Right lobe of liver (tissue), 6 donors: ENCODE results near the gene CERS3. TPM values are rescaled to one million over a fixed set of nuclear protein-coding genes. Genes with fewer than 3 reads are reported as not detected.
A peak's percentile ranks its signal among the peaks of the same experiment; 100 is the strongest.

Experiments
- ATAC-seq, 4 donors: fragments of 200-7000 bp; cut with Tn5 transposase; one replicate each; pipeline ENCODE4 v1.9.1; 2020; ENCODE audit warnings: mild to moderate bottlenecking in 4 of 4, moderate library complexity in 4 of 4
- DNase-seq, 3 donors: peaks; one replicate each; pipeline ENCODE4 v3.0.0-alpha.2; 2020
- H3K27ac ChIP-seq, 3 donors: fragments of 200-600 bp; one replicate each; pipeline ENCODE4 v1.8.0; 2022
- H3K27me3 ChIP-seq, 2 donors: fragments of 200-600 bp; one replicate each; pipeline ENCODE4 v1.8.0; 2022
- H3K36me3 ChIP-seq, 4 donors: fragments of 200-600 bp; sonication (generic) in 1 of 4; one replicate each; pipeline versions ENCODE4 v1.5.1 to v1.8.0; 2017 to 2022; ENCODE audit warnings: control low read depth in 1 of 4
- H3K4me1 ChIP-seq, 4 donors: fragments of 200-600 bp; sonication (generic) in 1 of 4; one replicate each; pipeline versions ENCODE4 v1.5.1 to v1.8.0; 2017 to 2022; ENCODE audit warnings: control low read depth in 1 of 4
- H3K4me3 ChIP-seq, 3 donors: fragments of 200-600 bp; one replicate each; pipeline ENCODE4 v1.8.0; 2022
- H3K9me3 ChIP-seq, 4 donors: fragments of 200-600 bp; sonication (generic) in 1 of 4; one replicate each; pipeline versions ENCODE4 v1.5.1 to v1.8.0; 2017 to 2022; ENCODE audit warnings: control low read depth in 1 of 4
- POLR2A ChIP-seq: fragments of 450-650 bp; IDR thresholded peaks from one replicate; pipeline ENCODE4 v1.6.1; 2017; ENCODE audit warnings: antibody characterized with exemption, mild to moderate bottlenecking
- WGBS: methylation state at CpG from one replicate; pipeline ENCODE4 v1.1.6; 2018; ENCODE audit warnings: low coverage, low lambda C conversion rate; ENCODE audit not compliant: insufficient coverage; ENCODE audit errors: missing lambda C conversion rate; 5-methylcytosine and 5-hydroxymethylcytosine counted together
- intact Hi-C, 2 donors: fragments of 100-400 bp; cut with DNase I; formaldehyde crosslinking; loops; one replicate each; pipeline versions ENCODE4 v1.11.2 to v1.14.1; 2022
- total RNA-seq, 6 experiments: library from RNA; depleted of rRNA in 2 of 6; stranded (reverse); fragments of >200 nt in 2 of 6; fragmentation: NEBNext Ultra II Directional in 3 of 6; extraction: Animal tissue kit (Norgen Biotek cat#: 25700) in 3 of 6; gene quantifications; one replicate each; pipeline versions ENCODE4 v1.1.0 to v1.2.4, GENCODE V29; 2016 to 2023
- TF ChIP-seq, protein P1 (sequence below), 4 donors: fragments of 200-600 bp in 3 of 4; fragments of 450-650 bp in 1 of 4; IDR thresholded peaks; one replicate each; pipeline versions ENCODE4 v1.5.1 to v1.8.0; 2016 to 2022; ENCODE audit warnings: antibody characterized with exemption in 4 of 4, mild to moderate bottlenecking in 2 of 4
- donor health status: DM: no; HTN: yes; CAD: no.
- donor health status: DM: no; HTN: no; CAD: no.
- donor health status: DM: no; HTN: no; CAD: no.
- donor health status: DM: no; HTN: yes; CAD: no.
- donor health status: DM: no; HTN: yes; CAD: no.

The CERS3 gene
- total RNA-seq, 6 experiments from 2014 or later: not detected

DNA sequence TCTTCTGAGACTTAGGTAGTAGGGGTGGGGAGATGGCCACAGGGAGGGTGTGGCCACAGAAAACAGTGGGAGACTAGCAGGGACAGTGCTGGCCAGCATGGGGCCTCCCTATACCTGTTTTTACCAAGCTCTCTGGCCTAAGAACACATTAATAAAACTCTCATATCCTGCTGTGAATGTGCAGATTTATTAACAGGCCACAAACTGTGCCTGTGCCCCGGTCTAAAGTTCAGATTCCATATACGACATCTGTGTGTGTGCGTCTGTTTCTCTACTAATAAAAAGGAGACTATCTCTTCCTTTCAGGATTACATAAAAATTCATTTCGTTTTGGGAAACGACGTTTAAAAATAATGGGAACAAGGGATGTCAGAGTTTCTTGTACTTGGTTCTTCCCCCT is 94.2 kb downstream of the CERS3 start:
- Histone ChIP-seq H3K9me3 (no peaks in the 10 kb centered on the region), H3K4me3 (no peak overlapping the region), H3K27me3 (no peaks in the 10 kb centered on the region), H3K36me3 (no peaks in the 10 kb centered on the region), H3K27ac (no peak overlapping the region), H3K4me1 (no peaks in the 10 kb centered on the region)
- WGBS: 71% methylated on average over 6 of the region's 6 CpGs
- no peak for TF ChIP-seq POLR2A
- TF ChIP-seq, protein P1, sequence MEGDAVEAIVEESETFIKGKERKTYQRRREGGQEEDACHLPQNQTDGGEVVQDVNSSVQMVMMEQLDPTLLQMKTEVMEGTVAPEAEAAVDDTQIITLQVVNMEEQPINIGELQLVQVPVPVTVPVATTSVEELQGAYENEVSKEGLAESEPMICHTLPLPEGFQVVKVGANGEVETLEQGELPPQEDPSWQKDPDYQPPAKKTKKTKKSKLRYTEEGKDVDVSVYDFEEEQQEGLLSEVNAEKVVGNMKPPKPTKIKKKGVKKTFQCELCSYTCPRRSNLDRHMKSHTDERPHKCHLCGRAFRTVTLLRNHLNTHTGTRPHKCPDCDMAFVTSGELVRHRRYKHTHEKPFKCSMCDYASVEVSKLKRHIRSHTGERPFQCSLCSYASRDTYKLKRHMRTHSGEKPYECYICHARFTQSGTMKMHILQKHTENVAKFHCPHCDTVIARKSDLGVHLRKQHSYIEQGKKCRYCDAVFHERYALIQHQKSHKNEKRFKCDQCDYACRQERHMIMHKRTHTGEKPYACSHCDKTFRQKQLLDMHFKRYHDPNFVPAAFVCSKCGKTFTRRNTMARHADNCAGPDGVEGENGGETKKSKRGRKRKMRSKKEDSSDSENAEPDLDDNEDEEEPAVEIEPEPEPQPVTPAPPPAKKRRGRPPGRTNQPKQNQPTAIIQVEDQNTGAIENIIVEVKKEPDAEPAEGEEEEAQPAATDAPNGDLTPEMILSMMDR (IDR thresholded peaks at IDR 0.05): no peak
- no peak for ATAC-seq
- no peak for DNase-seq
- intact Hi-C loops: no loop called here

- no peak overlapping the region for H3K4me3 ChIP-seq
- no peaks in the 10 kb centered on the region for H3K36me3 ChIP-seq
- H3K27me3 ChIP-seq: no peaks in the 10 kb centered on the region
- ATAC-seq (no peak), DNase-seq (peak in 1 of 3 donors; percentile 35)
- WGBS: no CpG with 5 or more reads among the region's 8 CpGs
- H3K27ac ChIP-seq: no peak overlapping the region
- no peaks in the 10 kb centered on the region for H3K4me1 ChIP-seq
- TF ChIP-seq POLR2A: no peak
- TF ChIP-seq, protein P1 (IDR thresholded peaks at IDR 0.05): no peak
- intact Hi-C loops: no loop called here
- H3K9me3 ChIP-seq: no peaks in the 10 kb centered on the region
Measured at GRCh38 chr15:100434038-100434437, 94.7 kb downstream of the CERS3 start.

DNA sequence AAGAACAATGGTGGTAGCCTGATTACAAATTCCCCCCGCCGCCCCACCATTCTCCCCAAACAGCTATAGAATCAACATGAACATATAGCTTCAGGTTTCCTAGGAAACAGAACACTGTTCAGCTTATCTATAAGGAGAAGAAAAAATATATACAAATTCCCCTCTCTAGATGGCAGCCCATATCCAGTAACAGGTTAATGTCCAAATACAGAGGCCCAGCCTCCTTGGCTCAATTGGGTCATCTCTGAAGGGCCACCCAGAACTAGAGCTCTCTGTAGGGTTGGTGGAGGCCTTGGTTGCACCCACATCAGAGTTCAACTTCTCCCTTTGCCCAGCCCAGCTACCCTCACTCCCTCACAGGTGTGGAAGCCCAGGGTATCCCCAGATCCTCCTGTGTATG is 95.4 kb downstream of the CERS3 start:
- TF ChIP-seq POLR2A: no peak
- TF ChIP-seq, protein P1 (IDR thresholded peaks at IDR 0.05): peak in 1 of 4 donors; percentile 6
- intact Hi-C loops: no loop called here
- 100% methylated on average over 1 of the region's 2 CpGs for WGBS
- Histone ChIP-seq H3K27me3 (no peaks in the 10 kb centered on the region), H3K4me3 (no peak overlapping the region), H3K36me3 (no peaks in the 10 kb centered on the region), H3K9me3 (no peaks in the 10 kb centered on the region), H3K4me1 (no peaks in the 10 kb centered on the region), H3K27ac (no peak overlapping the region)
- peak; percentile 22 to 55 (median 44) for ATAC-seq
- DNase-seq: no peak

GRCh38 chr15:100430411-100430810 is 98.3 kb downstream of the CERS3 start:
- intact Hi-C loops: no loop called here
- H3K9me3 ChIP-seq: no peaks in the 10 kb centered on the region
- H3K27me3 ChIP-seq: no peaks in the 10 kb centered on the region
- ATAC-seq: no peak
- no peak overlapping the region for H3K27ac ChIP-seq
- no peak overlapping the region for H3K4me3 ChIP-seq
- H3K4me1 ChIP-seq: no peaks in the 10 kb centered on the region
- WGBS: 100% methylated on average over 1 of the region's 1 CpG
- DNase-seq: no peak
- TF ChIP-seq, protein P1 (IDR thresholded peaks at IDR 0.05): no peak
- TF ChIP-seq POLR2A: no peak
- no peaks in the 10 kb centered on the region for H3K36me3 ChIP-seq
